Kidney (tissue), 14 donors: ENCODE measurements around the gene RASGRF1. TPM values are rescaled to one million over a fixed set of nuclear protein-coding genes. Genes with fewer than 3 reads are reported as not detected.
A peak's percentile ranks its signal among the peaks of the same experiment; 100 is the strongest.

Experiments
- DNase-seq, 5 donors: peaks; one replicate each; pipeline ENCODE4 v3.0.0-alpha.2; 2013 to 2020
- FAIRE-seq: peaks from 2 replicates; lab custom pipeline; 2012; peaks lifted over from hg19 to GRCh38; lab: Jason Lieb, UNC
- H3K27ac ChIP-seq, 2 donors: one replicate each; pipeline ENCODE4 v1.7.0; 2013; ENCODE audit warnings: low read depth in 2 of 2, low read length in 2 of 2, inconsistent platforms in 1 of 2
- H3K27me3 ChIP-seq: one replicate; pipeline ENCODE4 v1.7.1; 2013; ENCODE audit warnings: low read length, inconsistent platforms; ENCODE audit not compliant: control insufficient read depth, insufficient read depth
- H3K36me3 ChIP-seq, 3 donors: one replicate each; pipeline versions ENCODE4 v1.7.0 to v1.7.1; 2013; ENCODE audit warnings: low read length in 3 of 3, control low read depth in 1 of 3, inconsistent platforms in 1 of 3; ENCODE audit not compliant: insufficient read depth in 3 of 3, control insufficient read depth in 2 of 3
- H3K4me1 ChIP-seq, 3 donors: one replicate each; pipeline versions ENCODE4 v1.7.0 to v1.7.1; 2013; ENCODE audit warnings: low read length in 3 of 3, inconsistent platforms in 1 of 3, low read depth in 1 of 3; ENCODE audit not compliant: control insufficient read depth in 2 of 3, insufficient read depth in 2 of 3
- H3K4me3 ChIP-seq, 3 donors: one replicate each; pipeline versions ENCODE4 v1.7.0 to v1.8.1; 2013; ENCODE audit warnings: low read length in 3 of 3, control low read depth in 1 of 3, inconsistent platforms in 1 of 3
- H3K9ac ChIP-seq, 3 donors: one replicate each; pipeline versions ENCODE4 v1.7.0 to v1.7.1; 2013; ENCODE audit warnings: low read length in 3 of 3, control low read depth in 1 of 3, inconsistent platforms in 1 of 3
- H3K9me3 ChIP-seq, 3 donors: one replicate each; pipeline versions ENCODE4 v1.7.0 to v1.7.1; 2013; ENCODE audit warnings: low read length in 3 of 3, control low read depth in 1 of 3, inconsistent platforms in 1 of 3; ENCODE audit not compliant: control insufficient read depth in 2 of 3, insufficient read depth in 1 of 3
- CTCF ChIP-seq: IDR thresholded peaks from 3 replicates; pipeline ENCODE4 v1.5.1; 2012; ENCODE audit warnings: mild to moderate bottlenecking, moderate library complexity, borderline replicate concordance; ENCODE audit not compliant: insufficient read depth; ENCODE audit errors: extremely low read depth
- intact Hi-C: fragments of 100-400 bp; cut with DNase I; formaldehyde crosslinking; loops from one replicate; pipeline ENCODE4 v1.11.1; 2022
- polyA plus RNA-seq: library from polyadenylated mRNA; stranded (reverse); fragments of 350-450 nt; fragmentation: Illumina TruSeq; extraction: RNeasy Lipid Tissue Mini Kit (QIAGEN cat#74804); gene quantifications from one replicate; pipeline ENCODE4 v1.2.3, GENCODE V29; 2014; ENCODE audit warnings: low read depth, low replicate concordance; ENCODE audit not compliant: insufficient read depth
- total RNA-seq: library from RNA; stranded (reverse); fragmentation: NEBNext Ultra II Directional; extraction: Animal tissue kit (Norgen Biotek cat#: 25700); gene quantifications from one replicate; pipeline ENCODE4 v1.2.1, GENCODE V29; 2021
- donor health status: control.
- donor health status: control.
- donor health status: control.
- donor health status: control.
- donor health status: control.
- donor health status: DM: yes; HTN: yes; CAD: no.
- donor health status: Normal renal cell carcinoma (clear cell type).

RASGRF1 gene
- total and polyA plus RNA-seq, 2 donors from 2014 or later, result 0.98 to 4.2 TPM

- FAIRE-seq, result no peak
- no peaks in the 10 kb centered on the region for H3K36me3 ChIP-seq
- intact Hi-C loops, result no loop called here
- H3K4me3 ChIP-seq, result no peak overlapping the region
- no peaks in the 10 kb centered on the region for H3K27me3 ChIP-seq
- no peak overlapping the region for H3K9ac ChIP-seq
- no peak overlapping the region for H3K27ac ChIP-seq
- no peaks in the 10 kb centered on the region for H3K9me3 ChIP-seq
- no peak for DNase-seq
- TF ChIP-seq CTCF, result no peak
- no peaks in the 10 kb centered on the region for H3K4me1 ChIP-seq
Measured at GRCh38 chr15:78957416-78958093, 133.0 kb downstream of the RASGRF1 start.

GRCh38 chr15:78956937-78957336, 133.6 kb downstream of the RASGRF1 start:
- FAIRE-seq, result no peak
- no peak for TF ChIP-seq CTCF
- Histone ChIP-seq H3K36me3 (no peaks in the 10 kb centered on the region), H3K27ac (no peak overlapping the region), H3K9ac (no peak overlapping the region), H3K9me3 (no peaks in the 10 kb centered on the region), H3K4me1 (peaks cover 0 to under 1% (median 0%) of the 10 kb centered on the region in 3 donors), H3K27me3 (no peaks in the 10 kb centered on the region), H3K4me3 (no peak overlapping the region)
- no peak for DNase-seq
- intact Hi-C loops, result no loop called here

- H3K4me3 ChIP-seq, result no peak overlapping the region
- no peak for FAIRE-seq
- no peak for DNase-seq
- H3K27ac ChIP-seq, result no peak overlapping the region
- no peaks in the 10 kb centered on the region for H3K9me3 ChIP-seq
- intact Hi-C loops, result no loop called here
- TF ChIP-seq CTCF, result no peak
- peaks cover 3 to 11% (median 10%) of the 10 kb centered on the region in 3 donors for H3K4me1 ChIP-seq
- H3K9ac ChIP-seq, result no peak overlapping the region
- H3K27me3 ChIP-seq, result no peaks in the 10 kb centered on the region
- H3K36me3 ChIP-seq, result no peaks in the 10 kb centered on the region
Measured at GRCh38 chr15:78955355-78955754, 135.2 kb downstream of the RASGRF1 start.

GRCh38 chr15:78951841-78952238, 138.7 kb downstream of the RASGRF1 start:
- Histone ChIP-seq H3K27me3 (no peaks in the 10 kb centered on the region), H3K4me1 (peaks cover 3 to 19% (median 17%) of the 10 kb centered on the region in 3 donors), H3K9ac (peak overlapping the region in 1 of 3 donors; percentile 72), H3K27ac (peak overlapping the region; percentile 86 to 95), H3K4me3 (peak overlapping the region in 1 of 3 donors; percentile 27), H3K9me3 (no peaks in the 10 kb centered on the region), H3K36me3 (no peaks in the 10 kb centered on the region)
- DNase-seq (peak in 1 of 5 donors; percentile 14), FAIRE-seq (no peak)
- TF ChIP-seq CTCF, result no peak
- intact Hi-C loops, result no loop called here
